ENCODE measurements around the gene CD81.

- no peak for TF ChIP-seq EZH2phosphoT487 (IDR thresholded peaks at IDR 0.05; ENCODE audit: insufficient read depth, low read depth)
- TF ChIP-seq EZH2 (IDR thresholded peaks at IDR 0.05; ENCODE audit: insufficient read depth, poor library complexity, severe bottlenecking) = no peak
Measured at GRCh38 chr11:2374456-2375201, 2.5 kb upstream of the CD81 start.
